ENCODE measurements around the gene PINK1.

DNA sequence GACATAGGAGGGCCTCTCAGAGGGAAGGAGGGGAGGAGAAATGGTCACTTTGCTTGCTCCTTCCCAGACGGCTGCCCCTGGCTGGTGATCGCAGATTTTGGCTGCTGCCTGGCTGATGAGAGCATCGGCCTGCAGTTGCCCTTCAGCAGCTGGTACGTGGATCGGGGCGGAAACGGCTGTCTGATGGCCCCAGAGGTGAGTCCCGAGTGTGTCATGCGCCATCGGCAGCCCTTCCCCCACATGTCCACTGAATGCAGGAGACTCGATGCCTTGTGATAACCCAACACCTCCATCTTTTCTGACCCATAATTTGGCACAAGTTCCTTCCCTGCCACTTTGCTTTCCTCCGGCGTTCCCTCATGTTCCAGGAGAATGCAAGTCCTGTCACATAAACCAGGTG is 15.2 kb downstream of the PINK1 start:
- TF ChIP-seq, protein P1, sequence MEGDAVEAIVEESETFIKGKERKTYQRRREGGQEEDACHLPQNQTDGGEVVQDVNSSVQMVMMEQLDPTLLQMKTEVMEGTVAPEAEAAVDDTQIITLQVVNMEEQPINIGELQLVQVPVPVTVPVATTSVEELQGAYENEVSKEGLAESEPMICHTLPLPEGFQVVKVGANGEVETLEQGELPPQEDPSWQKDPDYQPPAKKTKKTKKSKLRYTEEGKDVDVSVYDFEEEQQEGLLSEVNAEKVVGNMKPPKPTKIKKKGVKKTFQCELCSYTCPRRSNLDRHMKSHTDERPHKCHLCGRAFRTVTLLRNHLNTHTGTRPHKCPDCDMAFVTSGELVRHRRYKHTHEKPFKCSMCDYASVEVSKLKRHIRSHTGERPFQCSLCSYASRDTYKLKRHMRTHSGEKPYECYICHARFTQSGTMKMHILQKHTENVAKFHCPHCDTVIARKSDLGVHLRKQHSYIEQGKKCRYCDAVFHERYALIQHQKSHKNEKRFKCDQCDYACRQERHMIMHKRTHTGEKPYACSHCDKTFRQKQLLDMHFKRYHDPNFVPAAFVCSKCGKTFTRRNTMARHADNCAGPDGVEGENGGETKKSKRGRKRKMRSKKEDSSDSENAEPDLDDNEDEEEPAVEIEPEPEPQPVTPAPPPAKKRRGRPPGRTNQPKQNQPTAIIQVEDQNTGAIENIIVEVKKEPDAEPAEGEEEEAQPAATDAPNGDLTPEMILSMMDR (conservative IDR thresholded peaks at IDR 0.05) = no peak
- TF ChIP-seq EZH2 (IDR thresholded peaks at IDR 0.05; ENCODE audit: low read depth) = no peak
